ENCODE data around the gene LNPK.

The LNPK gene

GRCh38 chr2:175877845-175878544 lies 124.1 kb downstream of the LNPK start:
- no peak overlapping the region for H3K4me3 ChIP-seq (ENCODE audit: low read depth, low read length)
- H3K4me1 ChIP-seq (ENCODE audit: control insufficient read depth, insufficient read depth, low read length): no peaks in the 10 kb centered on the region
- no peaks in the 10 kb centered on the region for H3K9me3 ChIP-seq (ENCODE audit: control insufficient read depth, insufficient read depth, low read length)
- no peaks in the 10 kb centered on the region for H3K36me3 ChIP-seq (ENCODE audit: control insufficient read depth, insufficient read depth, low read length)
- no peak overlapping the region for H3K9ac ChIP-seq (ENCODE audit: low read depth, low read length)
- H3K27ac ChIP-seq (ENCODE audit: low read depth, low read length): no peak overlapping the region
- H3K27me3 ChIP-seq (ENCODE audit: control insufficient read depth, insufficient read depth, low read length): no peaks in the 10 kb centered on the region

GRCh38 chr2:175874291-175874690 lies 127.8 kb downstream of the LNPK start:
- no peak overlapping the region for H3K4me3 ChIP-seq (ENCODE audit: low read depth, low read length)
- no peaks in the 10 kb centered on the region for H3K9me3 ChIP-seq (ENCODE audit: control insufficient read depth, insufficient read depth, low read length)
- no peaks in the 10 kb centered on the region for H3K36me3 ChIP-seq (ENCODE audit: control insufficient read depth, insufficient read depth, low read length)
- no peak overlapping the region for H3K27ac ChIP-seq (ENCODE audit: low read depth, low read length)
- no peaks in the 10 kb centered on the region for H3K4me1 ChIP-seq (ENCODE audit: control insufficient read depth, insufficient read depth, low read length)
- no peak overlapping the region for H3K9ac ChIP-seq (ENCODE audit: low read depth, low read length)
- no peaks in the 10 kb centered on the region for H3K27me3 ChIP-seq (ENCODE audit: control insufficient read depth, insufficient read depth, low read length)

Measured in HUES48 (cell line).